ENCODE measurements around the gene POMC.

POMC gene

DNA sequence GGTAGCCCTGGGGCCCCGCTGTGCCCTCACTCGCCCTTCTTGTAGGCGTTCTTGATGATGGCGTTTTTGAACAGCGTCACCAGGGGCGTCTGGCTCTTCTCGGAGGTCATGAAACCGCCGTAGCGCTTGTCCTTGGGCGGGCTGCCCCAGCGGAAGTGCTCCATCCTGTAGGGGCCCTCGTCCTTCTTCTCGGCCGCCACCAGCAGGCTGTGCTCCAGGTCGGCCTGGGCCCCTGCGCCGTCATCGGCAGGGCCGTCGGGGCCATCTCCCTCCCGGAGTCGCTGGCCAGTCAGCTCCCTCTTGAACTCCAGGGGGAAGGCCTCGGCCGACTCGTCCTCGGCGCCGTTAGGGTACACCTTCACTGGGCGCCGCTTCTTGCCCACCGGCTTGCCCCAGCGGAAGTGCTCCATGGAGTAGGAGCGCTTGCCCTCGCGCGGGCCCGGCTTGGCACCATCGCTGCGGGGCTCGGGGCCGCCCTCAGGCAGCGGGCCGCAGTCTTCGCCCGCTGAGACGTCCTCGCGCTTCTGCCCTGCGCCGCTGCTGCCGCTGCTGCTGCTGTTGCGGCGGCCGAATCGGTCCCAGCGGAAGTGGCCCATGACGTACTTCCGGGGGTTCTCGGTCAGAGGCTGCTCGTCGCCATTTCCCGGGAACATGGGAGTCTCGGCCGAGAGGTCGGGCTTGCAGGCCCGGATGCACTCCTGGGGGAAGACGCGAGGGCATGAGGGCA lies 7.2 kb downstream of the POMC start:
- Histone ChIP-seq H3K4me1 (ENCODE audit: insufficient read depth, low read length) (no peaks in the 10 kb centered on the region), H3K36me3 (ENCODE audit: insufficient read depth, low read length) (no peaks in the 10 kb centered on the region), H3K4me3 (ENCODE audit: low read depth in 1 of 2, low read length in 2 of 2) (no peak overlapping the region), H3K4me2 (ENCODE audit: insufficient read depth, low read length) (no peak overlapping the region), H3K79me2 (ENCODE audit: insufficient read depth, low read length) (no peaks in the 10 kb centered on the region), H4K20me1 (ENCODE audit: insufficient read depth, low read length) (no peaks in the 10 kb centered on the region), H3K9ac (ENCODE audit: low read depth, low read length) (no peak overlapping the region), H3K9me3 (ENCODE audit: insufficient read depth, low read length, severe bottlenecking) (no peaks in the 10 kb centered on the region), H2AFZ (ENCODE audit: low read depth, low read length) (no peak overlapping the region), H3K27ac (ENCODE audit: low read length) (no peak overlapping the region), H3K27me3 (ENCODE audit: insufficient read depth, low read length, poor library complexity) (peaks cover 15% of the 10 kb centered on the region)
- TF ChIP-seq, protein P1, sequence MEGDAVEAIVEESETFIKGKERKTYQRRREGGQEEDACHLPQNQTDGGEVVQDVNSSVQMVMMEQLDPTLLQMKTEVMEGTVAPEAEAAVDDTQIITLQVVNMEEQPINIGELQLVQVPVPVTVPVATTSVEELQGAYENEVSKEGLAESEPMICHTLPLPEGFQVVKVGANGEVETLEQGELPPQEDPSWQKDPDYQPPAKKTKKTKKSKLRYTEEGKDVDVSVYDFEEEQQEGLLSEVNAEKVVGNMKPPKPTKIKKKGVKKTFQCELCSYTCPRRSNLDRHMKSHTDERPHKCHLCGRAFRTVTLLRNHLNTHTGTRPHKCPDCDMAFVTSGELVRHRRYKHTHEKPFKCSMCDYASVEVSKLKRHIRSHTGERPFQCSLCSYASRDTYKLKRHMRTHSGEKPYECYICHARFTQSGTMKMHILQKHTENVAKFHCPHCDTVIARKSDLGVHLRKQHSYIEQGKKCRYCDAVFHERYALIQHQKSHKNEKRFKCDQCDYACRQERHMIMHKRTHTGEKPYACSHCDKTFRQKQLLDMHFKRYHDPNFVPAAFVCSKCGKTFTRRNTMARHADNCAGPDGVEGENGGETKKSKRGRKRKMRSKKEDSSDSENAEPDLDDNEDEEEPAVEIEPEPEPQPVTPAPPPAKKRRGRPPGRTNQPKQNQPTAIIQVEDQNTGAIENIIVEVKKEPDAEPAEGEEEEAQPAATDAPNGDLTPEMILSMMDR (IDR thresholded peaks at IDR 0.05; ENCODE audit: borderline replicate concordance, extremely low read depth, low read length, poor library complexity, severe bottlenecking), result no peak
- TF ChIP-seq EZH2 (IDR thresholded peaks at IDR 0.05; ENCODE audit: borderline replicate concordance, low read depth, low read length, severe bottlenecking), result no peak
- no peak for DNase-seq
- no peak for ATAC-seq (ENCODE audit: insufficient read depth, low read depth)

DNA sequence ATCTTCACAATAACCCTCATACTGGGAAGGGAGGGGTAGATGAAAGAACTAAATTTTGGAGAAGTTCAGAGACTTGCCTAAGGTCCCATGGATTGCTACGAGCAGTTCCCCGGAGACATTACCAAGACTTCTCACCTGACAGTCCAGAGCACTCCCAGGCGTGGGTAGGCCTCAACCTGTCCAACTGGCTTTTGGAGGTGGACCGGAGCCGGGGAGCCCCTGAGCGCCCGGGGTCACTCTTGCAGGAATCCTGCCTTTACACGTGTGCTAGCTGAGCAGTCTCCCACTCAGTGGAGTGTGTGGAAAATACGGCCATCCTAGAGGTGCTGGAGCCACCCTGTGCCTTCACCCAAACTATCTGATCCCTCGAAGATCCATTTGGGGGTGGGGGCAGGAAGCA lies 8.0 kb downstream of the POMC start:
- ATAC-seq (ENCODE audit: insufficient read depth, low read depth) (no peak), DNase-seq (no peak)
- Histone ChIP-seq H2AFZ (ENCODE audit: low read depth, low read length) (no peak overlapping the region), H3K36me3 (ENCODE audit: insufficient read depth, low read length) (no peaks in the 10 kb centered on the region), H3K27me3 (ENCODE audit: insufficient read depth, low read length, poor library complexity) (peaks cover 11% of the 10 kb centered on the region), H3K9me3 (ENCODE audit: insufficient read depth, low read length, severe bottlenecking) (no peaks in the 10 kb centered on the region), H4K20me1 (ENCODE audit: insufficient read depth, low read length) (no peaks in the 10 kb centered on the region), H3K4me3 (ENCODE audit: low read depth in 1 of 2, low read length in 2 of 2) (no peak overlapping the region), H3K4me2 (ENCODE audit: insufficient read depth, low read length) (no peak overlapping the region), H3K9ac (ENCODE audit: low read depth, low read length) (no peak overlapping the region), H3K79me2 (ENCODE audit: insufficient read depth, low read length) (no peaks in the 10 kb centered on the region), H3K27ac (ENCODE audit: low read length) (no peak overlapping the region), H3K4me1 (ENCODE audit: insufficient read depth, low read length) (no peaks in the 10 kb centered on the region)
- no peak for TF ChIP-seq EZH2 (IDR thresholded peaks at IDR 0.05; ENCODE audit: borderline replicate concordance, low read depth, low read length, severe bottlenecking)
- TF ChIP-seq, protein P1 (IDR thresholded peaks at IDR 0.05; ENCODE audit: borderline replicate concordance, extremely low read depth, low read length, poor library complexity, severe bottlenecking), result no peak

DNA sequence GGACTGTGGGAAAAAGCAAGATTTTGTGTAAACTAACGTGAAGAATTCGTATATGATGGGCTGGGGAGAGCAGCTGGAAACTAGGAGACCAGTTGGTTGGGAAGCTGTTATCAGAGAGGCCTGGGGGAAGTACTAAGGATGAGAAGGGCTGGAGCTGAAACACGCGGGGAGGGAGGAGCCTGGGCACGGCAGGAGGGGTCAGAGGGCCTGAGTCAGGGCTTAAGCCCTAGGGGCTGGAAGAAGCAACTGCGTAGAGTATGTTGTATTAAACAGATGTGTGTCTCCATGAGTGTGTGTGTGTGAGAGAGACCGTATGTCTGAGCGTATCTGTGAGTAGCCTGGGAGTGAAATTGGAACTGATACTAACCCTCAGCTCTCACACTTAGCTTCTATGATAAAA lies 8.4 kb downstream of the POMC start:
- Histone ChIP-seq H3K4me1 (ENCODE audit: insufficient read depth, low read length) (no peaks in the 10 kb centered on the region), H3K27me3 (ENCODE audit: insufficient read depth, low read length, poor library complexity) (peaks cover 11% of the 10 kb centered on the region), H3K36me3 (ENCODE audit: insufficient read depth, low read length) (no peaks in the 10 kb centered on the region), H3K79me2 (ENCODE audit: insufficient read depth, low read length) (no peaks in the 10 kb centered on the region), H4K20me1 (ENCODE audit: insufficient read depth, low read length) (no peaks in the 10 kb centered on the region), H3K4me2 (ENCODE audit: insufficient read depth, low read length) (no peak overlapping the region), H3K27ac (ENCODE audit: low read length) (no peak overlapping the region), H3K9me3 (ENCODE audit: insufficient read depth, low read length, severe bottlenecking) (no peaks in the 10 kb centered on the region), H3K4me3 (ENCODE audit: low read depth in 1 of 2, low read length in 2 of 2) (no peak overlapping the region), H2AFZ (ENCODE audit: low read depth, low read length) (no peak overlapping the region), H3K9ac (ENCODE audit: low read depth, low read length) (no peak overlapping the region)
- TF ChIP-seq, protein P1 (IDR thresholded peaks at IDR 0.05; ENCODE audit: borderline replicate concordance, extremely low read depth, low read length, poor library complexity, severe bottlenecking), result no peak
- TF ChIP-seq EZH2 (IDR thresholded peaks at IDR 0.05; ENCODE audit: borderline replicate concordance, low read depth, low read length, severe bottlenecking), result no peak
- ATAC-seq (ENCODE audit: insufficient read depth, low read depth) (no peak), DNase-seq (no peak)

All from DND-41 (cell line).